Stimulated activated CD8-positive, alpha-beta memory T cell treated with anti-CD3 and anti-CD28 coated beads, Interleukin-12 subunit alpha, Interleukin-12 subunit beta, amount 100 ng/mL, for 24 hours (primary cell): ENCODE results near the gene CDX2.

ENCODE experiments used
- DNase-seq: peaks from one replicate; pipeline ENCODE4 v3.0.0-alpha.2; 2020; ENCODE audit errors: extremely low read depth

Gene CDX2

DNA sequence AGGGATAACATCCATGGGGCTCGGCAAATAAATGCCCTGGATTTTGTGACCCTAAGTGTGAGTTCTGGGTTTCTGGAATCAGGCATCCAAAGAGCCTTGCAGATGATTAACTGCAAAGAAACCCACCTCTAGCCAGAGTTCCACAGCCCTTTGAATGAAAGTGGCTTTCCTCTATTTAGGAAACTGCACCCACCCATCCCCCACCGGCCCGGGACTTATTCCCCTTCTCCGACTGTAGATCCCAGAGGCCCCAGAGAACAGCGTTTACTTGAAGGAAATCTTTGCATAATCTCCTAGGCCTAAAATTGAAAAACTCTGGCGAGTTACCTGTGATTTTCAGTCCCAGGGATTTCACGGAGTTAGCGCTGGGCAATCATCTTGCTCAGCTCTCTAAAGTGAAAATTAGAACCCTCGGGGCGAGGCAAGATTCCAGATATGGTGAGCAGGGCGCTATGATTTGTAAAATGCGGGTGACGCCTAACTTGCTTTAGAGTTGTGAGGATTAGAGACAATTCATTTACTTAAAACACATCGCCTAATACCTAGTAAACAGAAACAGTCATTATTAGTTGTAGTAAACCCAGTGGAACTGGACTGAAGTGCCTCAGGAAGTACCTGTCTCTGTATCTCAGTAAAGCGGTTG, 10.0 kb upstream of the CDX2 start:
- DNase-seq = no peak

DNA sequence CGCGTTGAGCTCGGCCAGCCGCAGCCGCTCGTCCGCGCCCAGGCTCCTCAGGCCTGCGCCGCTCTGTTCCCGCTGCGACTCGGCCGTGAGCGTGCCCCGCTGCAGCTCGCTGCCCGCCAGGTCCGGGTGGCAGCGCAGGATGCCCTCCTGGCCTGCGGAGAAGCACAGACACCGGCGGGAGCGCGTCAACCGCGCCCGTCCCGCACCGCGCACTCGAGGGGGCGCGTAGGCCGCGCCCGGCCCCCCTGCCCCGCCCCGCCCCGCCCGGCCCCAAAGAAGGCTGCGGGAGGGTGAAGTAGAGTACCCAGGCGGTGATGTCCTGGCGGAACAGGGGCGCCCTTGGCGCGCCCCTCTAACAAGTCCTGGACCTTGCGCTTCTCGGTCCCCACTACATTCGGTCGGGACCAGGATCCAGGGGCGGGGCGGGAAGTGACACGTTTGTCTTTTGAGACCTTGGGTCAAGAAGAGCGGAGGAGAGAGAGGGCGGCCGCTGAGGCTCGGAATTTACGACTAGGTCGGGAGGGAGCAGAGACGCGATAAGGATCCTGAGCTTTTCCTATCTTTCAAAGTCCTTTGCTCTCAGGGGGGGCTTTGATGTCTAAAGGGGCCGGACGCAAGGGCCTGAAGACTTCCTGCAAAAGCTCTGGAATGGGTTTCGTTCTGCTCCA, 9.3 kb upstream of the CDX2 start:
- DNase-seq = no peak

- no peak for DNase-seq
Measured at GRCh38 chr13:27977476-27978300, 8.6 kb upstream of the CDX2 start.

DNA sequence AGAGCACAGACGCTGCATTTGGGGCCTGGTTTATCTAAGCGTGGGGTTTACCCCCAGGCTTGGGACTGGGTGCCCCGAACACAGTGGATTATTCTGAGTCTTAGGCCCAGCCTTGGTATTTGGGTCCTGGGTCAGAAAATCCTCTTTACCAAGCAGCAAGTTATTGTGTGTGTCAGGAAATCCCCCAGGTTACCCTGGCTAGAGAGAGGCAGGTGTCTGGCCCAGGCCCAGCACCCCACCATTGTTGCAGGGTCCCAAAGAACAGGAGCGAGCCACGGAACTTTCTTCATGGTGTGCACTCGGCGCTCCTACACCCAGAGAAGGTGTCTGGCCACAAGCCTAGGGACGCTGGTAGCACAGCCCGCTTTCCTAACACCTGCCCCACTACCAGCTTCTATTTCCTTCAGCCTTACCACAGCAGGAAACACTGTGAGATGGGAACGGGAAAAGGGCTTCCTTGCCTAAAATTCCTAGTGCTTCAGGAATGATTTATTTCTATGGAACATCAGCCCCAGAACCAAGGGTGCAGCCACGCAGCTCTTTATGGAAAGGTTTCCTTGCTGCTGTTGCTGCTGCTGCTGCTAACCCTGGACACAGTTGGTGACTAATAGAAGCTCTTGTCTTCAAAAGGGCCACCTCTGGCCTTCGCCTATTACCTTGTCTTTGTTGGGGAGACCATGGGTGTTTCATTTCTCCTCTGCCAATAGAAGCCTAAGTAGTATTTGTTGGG, 7.4 kb upstream of the CDX2 start:
- DNase-seq = no peak

- DNase-seq = no peak
Measured at GRCh38 chr13:27975564-27976361, 6.6 kb upstream of the CDX2 start.

DNA sequence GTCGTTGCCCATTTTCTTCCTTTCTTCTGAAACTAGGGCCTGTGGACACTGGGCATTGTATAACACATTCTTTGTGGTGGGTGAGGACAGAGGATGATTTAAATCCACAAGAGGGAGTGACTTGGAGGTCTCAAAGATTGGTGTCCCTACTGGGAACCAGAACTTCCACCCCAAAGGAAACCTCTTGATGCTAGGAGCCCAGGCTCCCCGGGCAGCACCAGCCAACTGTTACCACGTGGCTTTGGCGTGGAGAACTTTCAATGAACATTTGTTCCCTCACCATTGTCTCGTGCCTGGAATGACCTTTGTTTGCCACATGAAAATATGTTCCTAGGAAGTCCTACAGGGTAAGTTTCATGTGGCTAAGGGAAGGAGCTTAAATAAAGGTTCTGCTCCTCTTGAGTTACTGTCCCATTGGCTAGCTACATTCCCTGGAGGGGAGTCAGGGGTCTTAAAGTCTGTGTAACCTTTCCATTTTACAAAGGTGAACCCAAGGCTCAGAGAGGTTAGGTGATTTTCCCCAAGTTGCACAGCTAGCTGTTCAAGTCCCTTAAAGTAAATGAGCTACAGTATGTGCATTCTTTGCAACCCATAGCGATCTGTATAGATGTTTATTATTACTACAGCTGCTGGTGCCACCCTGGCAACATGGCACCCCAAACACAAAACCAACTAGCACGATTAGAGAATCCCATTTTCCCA, 5.0 kb upstream of the CDX2 start:
- no peak for DNase-seq

DNA sequence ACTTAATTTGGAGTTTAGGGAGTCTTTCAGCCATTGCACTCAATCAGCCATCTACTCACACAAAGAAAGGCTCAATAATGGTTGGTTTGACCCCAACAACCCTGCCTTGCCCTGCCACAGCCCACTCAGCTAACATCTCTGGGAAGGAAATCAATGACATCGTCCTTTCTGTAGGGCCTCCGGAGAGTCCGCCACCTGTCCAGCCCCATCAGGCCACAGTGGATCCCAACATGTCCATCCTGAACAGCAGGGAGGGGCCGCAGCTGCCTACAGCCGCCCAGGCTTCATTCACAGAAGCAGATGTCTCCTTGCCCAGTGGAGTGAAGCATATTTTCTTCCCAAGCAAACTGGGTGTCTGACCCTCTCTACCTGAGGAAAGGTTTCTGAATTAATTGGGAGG, 4.2 kb upstream of the CDX2 start:
- DNase-seq = no peak

- no peak for DNase-seq
Measured at GRCh38 chr13:27972478-27972820, 3.3 kb upstream of the CDX2 start.

DNA sequence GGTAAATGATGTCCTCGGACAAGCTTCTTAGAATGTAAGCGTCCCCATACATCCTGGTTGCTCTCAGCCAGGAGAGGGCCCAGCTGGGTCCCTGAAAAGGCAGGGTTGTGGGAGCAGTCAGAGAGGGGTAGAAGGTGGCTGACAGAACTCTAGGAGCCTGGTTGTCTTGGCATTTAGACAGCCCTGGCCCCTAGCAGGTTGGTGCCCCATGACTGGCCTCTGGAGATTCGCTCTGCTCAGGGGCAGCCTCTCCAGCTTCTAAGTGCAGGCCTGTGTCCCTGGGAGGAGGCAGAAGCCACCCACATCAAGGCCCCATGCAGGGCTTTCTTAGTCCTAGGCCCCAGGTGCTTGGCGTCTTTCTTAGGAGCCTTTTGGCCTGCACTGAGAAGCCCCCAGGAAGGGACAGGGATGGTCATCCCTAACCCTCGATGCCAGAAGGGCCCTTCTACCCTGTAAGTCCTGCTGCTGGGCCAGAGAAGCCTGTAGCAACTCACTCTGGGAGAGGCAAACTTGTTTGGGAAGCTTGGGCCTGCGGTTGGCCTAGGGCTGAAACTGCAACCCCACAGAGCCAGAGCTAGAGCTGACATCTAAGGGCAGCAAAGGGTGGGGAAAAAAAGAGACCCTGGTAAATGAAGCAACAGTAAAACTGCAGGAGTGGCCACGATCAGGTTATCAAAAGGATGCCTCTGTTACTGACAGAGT, 2.8 kb upstream of the CDX2 start:
- no peak for DNase-seq

DNA sequence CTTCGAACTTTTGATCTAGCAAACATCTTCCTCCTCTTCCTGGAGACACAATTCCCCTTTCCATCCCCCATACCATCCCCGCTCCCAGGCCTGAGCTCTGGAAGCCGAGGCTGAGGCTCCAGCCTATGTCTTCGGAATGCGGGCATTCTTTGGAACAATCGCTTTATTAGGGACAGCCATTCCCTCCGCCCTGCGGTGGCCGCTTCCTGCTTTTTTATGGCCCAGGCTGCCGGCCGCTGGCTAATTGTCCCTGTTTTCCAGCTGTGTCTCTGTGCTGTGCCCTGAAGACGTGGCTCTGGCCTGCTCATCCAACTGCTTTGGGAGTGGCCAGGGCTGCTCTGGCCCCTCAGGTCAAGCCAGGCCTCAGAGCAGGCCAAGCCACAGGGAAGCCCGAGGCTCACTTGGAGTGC, 2.1 kb upstream of the CDX2 start:
- DNase-seq = no peak

DNA sequence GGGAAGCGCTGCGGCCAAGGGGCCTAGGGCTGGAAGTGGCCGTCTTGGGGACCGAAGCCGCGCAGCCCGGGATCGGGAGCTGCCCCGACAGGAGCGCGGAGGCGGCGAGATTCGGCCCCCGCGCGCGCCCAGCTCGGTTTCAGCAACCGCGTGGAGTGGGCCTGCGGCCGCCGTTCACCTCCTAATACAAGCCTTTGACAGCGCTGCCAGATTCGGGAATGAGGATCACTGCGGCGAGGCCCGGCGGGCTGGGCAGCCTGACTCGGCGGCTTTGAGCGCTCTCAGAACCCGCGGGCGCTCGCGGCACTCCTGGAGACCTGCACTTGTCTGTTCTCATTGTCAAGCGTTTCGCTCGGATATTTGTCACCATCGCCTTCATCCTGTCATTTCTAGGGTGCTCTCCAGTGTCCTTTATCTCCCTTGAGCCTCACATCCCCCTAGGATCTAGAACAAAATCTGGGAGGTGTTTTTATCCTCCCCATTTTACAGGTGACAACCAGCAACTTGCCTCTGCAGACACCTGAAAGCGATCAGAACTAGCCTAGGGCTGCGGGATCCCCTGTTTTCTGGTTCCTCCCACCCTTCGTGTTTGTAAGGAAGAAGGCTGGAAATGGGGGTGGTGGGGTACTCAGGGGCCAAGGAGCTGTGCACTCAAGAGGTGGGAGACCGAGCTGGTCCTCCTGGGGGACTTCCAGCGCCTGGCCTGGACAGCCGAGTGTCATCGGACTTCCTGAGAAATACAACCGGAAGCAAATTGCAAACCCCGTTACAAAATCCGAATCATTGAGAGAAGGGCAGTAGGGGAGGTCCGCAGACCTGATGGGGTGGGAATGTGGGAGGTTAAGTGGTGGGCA, 1.5 kb upstream of the CDX2 start:
- DNase-seq = no peak

GRCh38 chr13:27969866-27970229, 733 bp upstream of the CDX2 start:
- no peak for DNase-seq

GRCh38 chr13:27968316-27969081, 616 bp downstream of the CDX2 start:
- no peak for DNase-seq

- no peak for DNase-seq
Measured at GRCh38 chr13:27967736-27968315, 1.3 kb downstream of the CDX2 start.

GRCh38 chr13:27967203-27967735, 1.8 kb downstream of the CDX2 start:
- no peak for DNase-seq

- DNase-seq = no peak
Measured at GRCh38 chr13:27966641-27967202, 2.4 kb downstream of the CDX2 start.

GRCh38 chr13:27965740-27966640, 3.1 kb downstream of the CDX2 start:
- DNase-seq = no peak
